ENCODE data around the gene ZNF772.

DNA sequence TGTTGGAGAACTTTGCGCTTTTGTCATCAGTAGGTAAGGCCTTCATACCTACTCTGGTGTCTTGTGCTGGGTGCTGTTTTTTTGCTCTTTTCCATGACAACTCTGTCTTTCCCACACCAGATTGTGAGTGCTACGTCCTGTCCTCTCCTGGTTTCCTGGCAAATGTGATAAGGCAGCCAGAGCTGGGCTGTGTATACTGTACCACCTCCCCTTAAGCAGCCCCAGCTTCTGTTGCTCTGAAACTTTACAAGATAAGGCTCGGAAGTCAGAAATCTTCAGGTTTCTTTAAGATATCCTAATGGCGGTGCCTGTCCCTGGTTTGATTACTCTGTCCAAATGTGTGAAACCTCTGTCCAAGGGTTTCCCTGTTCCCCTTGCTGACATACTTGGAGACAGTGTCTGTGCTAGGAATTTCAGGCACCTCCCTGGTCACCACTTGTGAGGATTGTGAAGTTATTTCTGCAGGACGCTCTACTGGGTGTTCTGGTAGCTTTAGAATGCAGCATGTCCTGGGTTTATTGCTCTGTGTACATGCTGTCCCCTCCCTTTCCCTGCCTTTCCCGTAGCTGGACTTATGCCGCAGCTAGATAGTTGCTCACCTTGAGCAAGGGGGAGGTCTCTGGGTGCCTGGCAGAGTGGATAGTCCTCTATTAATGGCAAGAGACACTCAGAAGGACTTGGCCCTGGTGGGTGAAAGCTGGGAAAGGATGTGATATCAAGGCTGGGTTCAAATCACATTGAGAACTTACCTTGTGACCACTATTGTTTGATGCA is 35.2 kb downstream of the ZNF772 start:
- TF ChIP-seq, protein P1, sequence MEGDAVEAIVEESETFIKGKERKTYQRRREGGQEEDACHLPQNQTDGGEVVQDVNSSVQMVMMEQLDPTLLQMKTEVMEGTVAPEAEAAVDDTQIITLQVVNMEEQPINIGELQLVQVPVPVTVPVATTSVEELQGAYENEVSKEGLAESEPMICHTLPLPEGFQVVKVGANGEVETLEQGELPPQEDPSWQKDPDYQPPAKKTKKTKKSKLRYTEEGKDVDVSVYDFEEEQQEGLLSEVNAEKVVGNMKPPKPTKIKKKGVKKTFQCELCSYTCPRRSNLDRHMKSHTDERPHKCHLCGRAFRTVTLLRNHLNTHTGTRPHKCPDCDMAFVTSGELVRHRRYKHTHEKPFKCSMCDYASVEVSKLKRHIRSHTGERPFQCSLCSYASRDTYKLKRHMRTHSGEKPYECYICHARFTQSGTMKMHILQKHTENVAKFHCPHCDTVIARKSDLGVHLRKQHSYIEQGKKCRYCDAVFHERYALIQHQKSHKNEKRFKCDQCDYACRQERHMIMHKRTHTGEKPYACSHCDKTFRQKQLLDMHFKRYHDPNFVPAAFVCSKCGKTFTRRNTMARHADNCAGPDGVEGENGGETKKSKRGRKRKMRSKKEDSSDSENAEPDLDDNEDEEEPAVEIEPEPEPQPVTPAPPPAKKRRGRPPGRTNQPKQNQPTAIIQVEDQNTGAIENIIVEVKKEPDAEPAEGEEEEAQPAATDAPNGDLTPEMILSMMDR (IDR thresholded peaks at IDR 0.05): no peak
- TF ChIP-seq POLR2AphosphoS5 (IDR thresholded peaks at IDR 0.05; ENCODE audit: low read depth, low read length) (no peak), SIN3A (IDR thresholded peaks at IDR 0.05; ENCODE audit: borderline replicate concordance, insufficient read depth, low read depth, low read length) (no peak), TCF7L2 (IDR thresholded peaks at IDR 0.05; ENCODE audit: low read depth, low read length) (no peak)
- TF ChIP-seq, protein P2, sequence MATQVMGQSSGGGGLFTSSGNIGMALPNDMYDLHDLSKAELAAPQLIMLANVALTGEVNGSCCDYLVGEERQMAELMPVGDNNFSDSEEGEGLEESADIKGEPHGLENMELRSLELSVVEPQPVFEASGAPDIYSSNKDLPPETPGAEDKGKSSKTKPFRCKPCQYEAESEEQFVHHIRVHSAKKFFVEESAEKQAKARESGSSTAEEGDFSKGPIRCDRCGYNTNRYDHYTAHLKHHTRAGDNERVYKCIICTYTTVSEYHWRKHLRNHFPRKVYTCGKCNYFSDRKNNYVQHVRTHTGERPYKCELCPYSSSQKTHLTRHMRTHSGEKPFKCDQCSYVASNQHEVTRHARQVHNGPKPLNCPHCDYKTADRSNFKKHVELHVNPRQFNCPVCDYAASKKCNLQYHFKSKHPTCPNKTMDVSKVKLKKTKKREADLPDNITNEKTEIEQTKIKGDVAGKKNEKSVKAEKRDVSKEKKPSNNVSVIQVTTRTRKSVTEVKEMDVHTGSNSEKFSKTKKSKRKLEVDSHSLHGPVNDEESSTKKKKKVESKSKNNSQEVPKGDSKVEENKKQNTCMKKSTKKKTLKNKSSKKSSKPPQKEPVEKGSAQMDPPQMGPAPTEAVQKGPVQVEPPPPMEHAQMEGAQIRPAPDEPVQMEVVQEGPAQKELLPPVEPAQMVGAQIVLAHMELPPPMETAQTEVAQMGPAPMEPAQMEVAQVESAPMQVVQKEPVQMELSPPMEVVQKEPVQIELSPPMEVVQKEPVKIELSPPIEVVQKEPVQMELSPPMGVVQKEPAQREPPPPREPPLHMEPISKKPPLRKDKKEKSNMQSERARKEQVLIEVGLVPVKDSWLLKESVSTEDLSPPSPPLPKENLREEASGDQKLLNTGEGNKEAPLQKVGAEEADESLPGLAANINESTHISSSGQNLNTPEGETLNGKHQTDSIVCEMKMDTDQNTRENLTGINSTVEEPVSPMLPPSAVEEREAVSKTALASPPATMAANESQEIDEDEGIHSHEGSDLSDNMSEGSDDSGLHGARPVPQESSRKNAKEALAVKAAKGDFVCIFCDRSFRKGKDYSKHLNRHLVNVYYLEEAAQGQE (IDR thresholded peaks at IDR 0.05; ENCODE audit: insufficient read depth in 1 of 2, low read depth in 2 of 2, low read length in 1 of 2): no peak

Data from Panc1 (cell line).